Nephron (organoid): ENCODE data around the gene GPN3.
"Not testable (repeated sequence)": the region's sequence is repeated elsewhere in the genome, so short reads cannot be mapped to it uniquely, and the experiment has no call there.

ENCODE experiments used
- H3K27ac Mint-ChIP-seq, 3 experiments: 2 replicates each; pipeline ENCODE4 v1.8.0; 2020; ENCODE audit warnings: mixed read lengths in 3 of 3, mild to moderate bottlenecking in 2 of 3, moderate library complexity in 1 of 3
- H3K27me3 Mint-ChIP-seq: 2 replicates; pipeline ENCODE4 v1.8.0; 2021; ENCODE audit warnings: low read depth, mild to moderate bottlenecking, moderate library complexity, mixed read lengths
- H3K36me3 Mint-ChIP-seq: 2 replicates; pipeline ENCODE4 v1.8.0; 2020; ENCODE audit warnings: low read depth, mixed read lengths
- H3K4me1 Mint-ChIP-seq: 2 replicates; pipeline ENCODE4 v1.8.0; 2020; ENCODE audit warnings: mixed read lengths
- H3K4me3 Mint-ChIP-seq, 3 experiments: 2 replicates each; pipeline ENCODE4 v1.8.0; 2020; ENCODE audit warnings: mild to moderate bottlenecking in 3 of 3, mixed read lengths in 3 of 3, moderate library complexity in 2 of 3
- H3K9me3 Mint-ChIP-seq: 2 replicates; pipeline ENCODE4 v1.8.0; 2020; ENCODE audit warnings: mixed read lengths
- TF ChIP-seq, protein P1 (sequence below), 3 experiments: fragments of 200-600 bp; sonication (generic); IDR thresholded peaks; one replicate each; pipeline ENCODE4 v1.5.0; 2021; ENCODE audit warnings: antibody characterized with exemption in 3 of 3; ENCODE audit not compliant: unreplicated experiment in 3 of 3

GPN3 gene

DNA sequence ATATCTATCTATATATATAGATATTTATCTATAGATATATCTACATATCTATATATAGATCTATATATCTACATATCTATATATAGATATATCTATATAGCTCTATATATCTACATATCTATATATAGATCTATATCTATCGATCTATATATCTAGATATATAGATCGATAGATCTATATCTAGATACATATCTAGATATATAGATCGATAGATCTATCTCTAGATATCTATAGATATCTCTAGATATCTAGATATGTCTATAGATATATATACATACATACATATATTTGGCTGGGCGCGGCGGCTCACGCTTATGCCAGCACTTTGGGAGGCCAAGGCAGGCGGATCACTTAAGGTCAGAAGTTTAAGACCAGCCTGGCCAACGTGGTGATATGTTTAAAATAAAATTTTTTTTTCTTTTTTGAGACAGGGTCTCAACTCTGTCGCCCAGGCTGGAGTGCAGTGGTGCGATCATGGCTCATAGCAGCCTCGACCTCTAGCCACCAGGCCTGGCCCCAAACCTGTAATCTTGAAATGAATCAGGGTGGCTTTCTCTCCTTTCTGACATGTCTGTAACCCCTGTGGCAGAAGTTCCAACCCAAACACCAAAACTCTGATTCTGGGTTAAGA lies 36.0 kb downstream of the GPN3 start:
- H3K4me1 Mint-ChIP-seq: peaks cover 4% of the 10 kb centered on the region
- peak overlapping the region in 1 of 3 experiments; percentile 26 for H3K4me3 Mint-ChIP-seq
- H3K9me3 Mint-ChIP-seq: no peaks in the 10 kb centered on the region
- TF ChIP-seq, protein P1, sequence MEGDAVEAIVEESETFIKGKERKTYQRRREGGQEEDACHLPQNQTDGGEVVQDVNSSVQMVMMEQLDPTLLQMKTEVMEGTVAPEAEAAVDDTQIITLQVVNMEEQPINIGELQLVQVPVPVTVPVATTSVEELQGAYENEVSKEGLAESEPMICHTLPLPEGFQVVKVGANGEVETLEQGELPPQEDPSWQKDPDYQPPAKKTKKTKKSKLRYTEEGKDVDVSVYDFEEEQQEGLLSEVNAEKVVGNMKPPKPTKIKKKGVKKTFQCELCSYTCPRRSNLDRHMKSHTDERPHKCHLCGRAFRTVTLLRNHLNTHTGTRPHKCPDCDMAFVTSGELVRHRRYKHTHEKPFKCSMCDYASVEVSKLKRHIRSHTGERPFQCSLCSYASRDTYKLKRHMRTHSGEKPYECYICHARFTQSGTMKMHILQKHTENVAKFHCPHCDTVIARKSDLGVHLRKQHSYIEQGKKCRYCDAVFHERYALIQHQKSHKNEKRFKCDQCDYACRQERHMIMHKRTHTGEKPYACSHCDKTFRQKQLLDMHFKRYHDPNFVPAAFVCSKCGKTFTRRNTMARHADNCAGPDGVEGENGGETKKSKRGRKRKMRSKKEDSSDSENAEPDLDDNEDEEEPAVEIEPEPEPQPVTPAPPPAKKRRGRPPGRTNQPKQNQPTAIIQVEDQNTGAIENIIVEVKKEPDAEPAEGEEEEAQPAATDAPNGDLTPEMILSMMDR (IDR thresholded peaks at IDR 0.05; ENCODE audit: unreplicated experiment in 3 of 3): no peak
- H3K27ac Mint-ChIP-seq: no peak overlapping the region
- H3K36me3 Mint-ChIP-seq: peaks cover 30% of the 10 kb centered on the region
- no peaks in the 10 kb centered on the region for H3K27me3 Mint-ChIP-seq

DNA sequence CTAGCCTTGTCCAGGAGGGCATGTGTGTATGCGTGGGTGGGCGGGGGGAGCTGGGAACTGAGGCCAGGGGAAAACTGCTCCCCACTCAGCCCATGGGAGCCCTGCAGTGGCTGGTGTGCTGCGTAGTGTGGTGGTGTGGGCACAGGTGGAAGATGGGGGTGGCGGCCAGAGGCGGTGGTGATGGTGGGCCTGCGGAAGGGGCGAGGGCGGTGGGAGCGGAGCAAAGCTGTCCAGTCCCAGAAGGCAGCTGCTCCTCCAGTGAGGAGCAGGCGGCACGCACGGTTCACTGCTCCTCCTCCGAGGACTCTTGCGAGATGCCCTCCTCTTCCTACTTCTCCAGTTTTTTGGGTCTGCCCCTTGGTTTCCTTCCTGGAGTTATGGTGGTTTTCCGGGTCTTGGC lies 38.4 kb downstream of the GPN3 start:
- H3K9me3 Mint-ChIP-seq, H3K36me3 Mint-ChIP-seq, H3K4me1 Mint-ChIP-seq, H3K4me3 Mint-ChIP-seq, H3K27me3 Mint-ChIP-seq: not testable (repeated sequence)
- peak overlapping the region in 1 of 3 experiments; percentile 11 for H3K27ac Mint-ChIP-seq

DNA sequence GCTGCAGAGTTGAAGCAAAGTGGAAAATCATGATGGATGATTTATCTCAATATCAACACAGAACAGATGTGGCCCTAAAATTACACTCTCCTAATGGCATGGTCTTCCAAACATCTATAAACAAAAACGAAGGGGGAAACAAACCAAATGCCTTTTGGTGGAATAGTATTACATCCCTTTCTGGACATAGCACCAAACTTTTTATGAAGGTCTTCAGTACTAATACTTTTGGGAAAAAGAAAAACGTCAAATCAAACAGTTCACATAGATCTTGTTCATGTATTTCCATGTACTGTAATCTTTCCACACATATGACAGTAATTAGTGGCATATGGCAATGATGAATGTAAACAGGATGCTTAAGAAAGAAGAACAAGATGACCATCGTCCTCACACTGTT lies 41.7 kb downstream of the GPN3 start:
- H3K27me3 Mint-ChIP-seq: no peaks in the 10 kb centered on the region
- peaks cover 16% of the 10 kb centered on the region for H3K4me1 Mint-ChIP-seq
- TF ChIP-seq, protein P1 (IDR thresholded peaks at IDR 0.05; ENCODE audit: unreplicated experiment in 3 of 3): no peak
- no peaks in the 10 kb centered on the region for H3K36me3 Mint-ChIP-seq
- H3K9me3 Mint-ChIP-seq: no peaks in the 10 kb centered on the region
- no peak overlapping the region for H3K4me3 Mint-ChIP-seq
- H3K27ac Mint-ChIP-seq: no peak overlapping the region

DNA sequence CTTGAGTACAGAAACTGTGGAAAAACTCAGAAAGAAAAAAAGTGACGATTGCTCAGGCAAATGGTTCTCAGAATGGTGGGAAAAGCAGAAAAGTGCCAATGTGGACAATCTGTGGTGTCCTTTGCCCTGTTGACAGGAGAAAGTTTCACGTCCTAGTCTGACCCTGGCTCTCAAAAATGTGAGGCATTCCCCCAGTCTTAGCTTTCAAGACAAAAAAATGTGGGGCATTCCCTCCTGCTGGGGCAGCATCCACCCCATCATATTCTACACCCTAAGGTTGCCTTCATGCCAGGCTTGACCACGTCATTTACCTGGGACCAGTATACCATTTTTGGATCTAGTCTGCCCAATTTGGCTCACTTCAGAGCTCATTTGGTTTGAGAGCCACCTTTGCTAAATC lies 43.8 kb downstream of the GPN3 start:
- Mint-ChIP-seq H3K4me1 (peaks cover 13% of the 10 kb centered on the region), H3K4me3 (no peak overlapping the region), H3K36me3 (no peaks in the 10 kb centered on the region), H3K27ac (no peak overlapping the region), H3K27me3 (no peaks in the 10 kb centered on the region), H3K9me3 (no peaks in the 10 kb centered on the region)
- TF ChIP-seq, protein P1 (IDR thresholded peaks at IDR 0.05; ENCODE audit: unreplicated experiment in 3 of 3): no peak

DNA sequence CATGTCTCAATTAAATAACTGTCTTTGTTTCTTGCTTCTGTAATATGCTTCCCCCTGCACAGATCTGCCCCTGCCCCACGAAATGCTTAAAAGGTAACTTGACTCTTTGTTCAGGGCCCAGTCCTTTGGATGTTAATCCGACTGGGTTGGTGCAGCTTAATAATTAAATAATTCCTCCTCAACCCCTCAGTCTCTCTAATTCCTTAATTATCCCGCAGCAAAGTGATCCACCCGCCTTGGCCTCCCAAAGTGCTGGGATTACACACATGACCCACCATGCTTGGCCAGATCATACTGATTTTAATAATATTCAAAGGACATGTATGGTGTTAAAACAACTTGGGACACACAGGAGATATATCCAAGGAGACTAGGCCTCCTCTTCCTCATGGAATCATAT lies 46.4 kb downstream of the GPN3 start:
- H3K27ac Mint-ChIP-seq: peak overlapping the region; percentile 32 to 76 (median 33)
- no peaks in the 10 kb centered on the region for H3K36me3 Mint-ChIP-seq
- TF ChIP-seq, protein P1 (IDR thresholded peaks at IDR 0.05; ENCODE audit: unreplicated experiment in 3 of 3): no peak
- H3K9me3 Mint-ChIP-seq: no peaks in the 10 kb centered on the region
- no peak overlapping the region for H3K4me3 Mint-ChIP-seq
- peaks cover 13% of the 10 kb centered on the region for H3K4me1 Mint-ChIP-seq
- peaks cover 4% of the 10 kb centered on the region for H3K27me3 Mint-ChIP-seq

DNA sequence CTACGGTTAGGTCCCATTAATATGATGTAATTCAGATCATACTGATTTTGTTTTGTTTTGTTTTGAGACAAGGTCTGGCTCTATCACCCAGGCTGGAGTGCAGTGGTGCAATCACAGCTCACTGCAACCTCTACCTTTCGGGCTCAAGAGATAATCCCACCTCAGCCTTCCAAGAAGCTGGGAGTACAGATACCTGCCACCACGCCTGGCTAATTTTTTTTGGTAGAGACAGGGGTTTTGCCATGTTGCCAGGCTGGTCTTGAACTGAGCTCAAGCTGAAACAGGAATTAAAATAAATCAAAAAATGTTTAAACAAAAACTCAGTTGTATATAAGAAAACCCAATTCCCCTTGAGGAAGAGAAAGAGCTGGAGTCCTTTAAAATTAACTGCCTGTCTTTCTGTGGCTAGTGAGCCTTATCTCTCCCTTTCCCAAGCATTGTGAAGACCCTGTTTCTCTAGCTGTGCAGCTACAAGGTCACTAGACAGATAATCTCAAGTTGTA lies 46.8 kb downstream of the GPN3 start:
- Mint-ChIP-seq H3K4me1 (peaks cover 13% of the 10 kb centered on the region), H3K27me3 (peaks cover 4% of the 10 kb centered on the region), H3K9me3 (no peaks in the 10 kb centered on the region), H3K4me3 (no peak overlapping the region), H3K27ac (peak overlapping the region; percentile 32 to 76 (median 33)), H3K36me3 (no peaks in the 10 kb centered on the region)
- TF ChIP-seq, protein P1 (IDR thresholded peaks at IDR 0.05; ENCODE audit: unreplicated experiment in 3 of 3): no peak

DNA sequence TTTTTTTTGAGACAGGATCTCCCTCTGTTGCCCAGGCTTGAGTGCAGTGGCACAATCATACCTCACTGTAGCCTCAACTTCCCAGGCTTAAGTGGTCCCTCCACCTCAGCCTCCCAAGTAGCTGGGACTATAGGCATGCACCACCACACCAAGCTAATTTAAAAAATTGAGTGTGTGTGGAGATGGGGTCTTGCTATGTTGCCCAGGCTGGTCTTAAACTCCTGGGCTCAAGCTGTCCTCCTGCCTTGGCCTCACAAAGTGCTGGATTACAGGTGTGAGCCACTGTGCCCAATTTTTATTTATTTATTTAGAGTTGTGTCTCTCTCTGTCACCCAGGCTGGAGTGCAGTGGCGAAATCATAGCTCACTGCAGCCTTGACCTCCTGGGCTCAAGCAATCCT lies 47.4 kb downstream of the GPN3 start:
- H3K27ac Mint-ChIP-seq, H3K36me3 Mint-ChIP-seq, H3K9me3 Mint-ChIP-seq, H3K4me3 Mint-ChIP-seq, H3K27me3 Mint-ChIP-seq: not testable (repeated sequence)
- H3K4me1 Mint-ChIP-seq: peaks cover 13% of the 10 kb centered on the region

DNA sequence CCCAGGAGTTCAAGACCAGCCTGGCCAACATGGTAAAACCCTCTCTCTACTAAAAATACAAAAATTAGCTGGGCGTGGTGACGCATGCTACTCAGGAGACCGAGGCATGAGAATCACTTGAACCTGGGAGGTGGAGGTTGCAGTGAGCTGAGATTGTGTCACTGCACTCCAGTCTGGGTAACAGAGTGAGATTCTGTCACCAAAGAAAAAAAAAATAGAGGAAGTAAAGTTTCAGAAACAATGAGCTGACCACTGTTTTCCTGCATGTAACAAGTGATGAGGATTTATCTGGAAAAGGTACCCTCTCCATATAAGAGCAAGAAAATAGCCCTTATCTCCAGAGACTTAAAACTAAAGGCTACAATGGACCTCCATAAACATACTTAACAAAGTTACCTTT lies 50.9 kb downstream of the GPN3 start:
- H3K4me3 Mint-ChIP-seq, H3K27ac Mint-ChIP-seq, H3K9me3 Mint-ChIP-seq, H3K27me3 Mint-ChIP-seq, H3K4me1 Mint-ChIP-seq, H3K36me3 Mint-ChIP-seq: not testable (repeated sequence)

DNA sequence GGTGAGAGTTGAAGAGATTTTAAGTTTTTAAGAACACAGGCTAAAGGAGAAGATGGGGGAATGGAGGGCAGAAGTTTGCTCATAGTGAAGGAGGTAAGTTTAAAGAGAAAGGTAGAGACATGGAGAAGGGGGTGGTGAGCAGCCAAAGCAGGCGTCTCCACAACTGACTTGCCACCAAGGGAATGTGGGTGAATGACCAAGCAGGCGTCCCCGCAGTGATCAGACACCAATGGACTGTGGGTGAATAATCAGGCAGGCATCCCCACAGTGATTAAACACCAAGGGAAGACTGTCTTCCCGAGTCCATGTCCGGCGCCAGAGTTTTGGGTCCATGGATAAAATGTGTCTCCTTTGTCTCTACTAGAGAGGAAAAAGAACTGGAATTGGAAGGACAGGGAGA lies 58.0 kb downstream of the GPN3 start:
- H3K27ac Mint-ChIP-seq, H3K36me3 Mint-ChIP-seq, H3K4me1 Mint-ChIP-seq, H3K4me3 Mint-ChIP-seq, H3K9me3 Mint-ChIP-seq, H3K27me3 Mint-ChIP-seq: not testable (repeated sequence)

DNA sequence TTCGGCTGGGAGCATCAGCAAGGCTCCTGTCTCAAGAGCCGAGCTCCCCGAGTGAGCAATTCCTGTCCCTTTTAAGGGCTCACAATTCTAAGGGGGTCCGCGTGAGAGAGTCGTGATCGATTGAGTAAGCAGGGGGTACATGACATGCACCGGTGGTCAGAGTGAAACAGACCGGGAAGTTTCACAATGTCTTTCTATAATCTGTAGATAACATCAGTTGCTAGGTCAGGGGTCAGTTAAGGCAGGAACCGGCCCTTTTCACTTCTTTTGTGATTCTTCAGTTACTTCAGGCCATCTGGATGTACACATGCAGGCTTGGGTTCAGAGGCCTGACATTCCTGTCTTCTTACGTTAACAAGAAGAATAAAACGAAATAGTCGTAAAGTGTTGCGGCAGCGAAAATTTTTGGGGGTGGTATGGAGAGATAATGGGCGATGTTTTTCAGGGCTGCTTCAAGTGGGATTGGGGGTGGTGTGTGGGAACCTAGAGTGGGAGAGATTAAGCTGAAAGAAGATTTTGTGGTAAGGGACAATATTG lies 62.9 kb downstream of the GPN3 start:
- Mint-ChIP-seq H3K36me3 (peaks cover 12% of the 10 kb centered on the region), H3K4me1 (peaks cover 13% of the 10 kb centered on the region)
- H3K4me3 Mint-ChIP-seq, H3K27me3 Mint-ChIP-seq, H3K9me3 Mint-ChIP-seq, H3K27ac Mint-ChIP-seq: not testable (repeated sequence)
